ENCODE data around the gene ADD2.

- TF ChIP-seq CTCF (IDR thresholded peaks at IDR 0.05) (no peak), EZH2 (IDR thresholded peaks at IDR 0.05) (no peak)
Measured at GRCh38 chr2:70630761-70631160, 137.2 kb downstream of the ADD2 start.

All from neural progenitor cell (in vitro differentiated cells).